Smooth muscle cell of the coronary artery (primary cell): Measurements from ENCODE around the gene WDR11. TPM values are rescaled to one million over a fixed set of nuclear protein-coding genes. Genes with fewer than 3 reads are reported as not detected.

Experiments
- total RNA-seq: library from RNA; depleted of rRNA; stranded (reverse); fragments of >200 nt; gene quantifications from 2 replicates; pipeline ENCODE4 v1.2.3, GENCODE V29; 2014; ENCODE audit warnings: low replicate concordance

Gene WDR11, protein sequence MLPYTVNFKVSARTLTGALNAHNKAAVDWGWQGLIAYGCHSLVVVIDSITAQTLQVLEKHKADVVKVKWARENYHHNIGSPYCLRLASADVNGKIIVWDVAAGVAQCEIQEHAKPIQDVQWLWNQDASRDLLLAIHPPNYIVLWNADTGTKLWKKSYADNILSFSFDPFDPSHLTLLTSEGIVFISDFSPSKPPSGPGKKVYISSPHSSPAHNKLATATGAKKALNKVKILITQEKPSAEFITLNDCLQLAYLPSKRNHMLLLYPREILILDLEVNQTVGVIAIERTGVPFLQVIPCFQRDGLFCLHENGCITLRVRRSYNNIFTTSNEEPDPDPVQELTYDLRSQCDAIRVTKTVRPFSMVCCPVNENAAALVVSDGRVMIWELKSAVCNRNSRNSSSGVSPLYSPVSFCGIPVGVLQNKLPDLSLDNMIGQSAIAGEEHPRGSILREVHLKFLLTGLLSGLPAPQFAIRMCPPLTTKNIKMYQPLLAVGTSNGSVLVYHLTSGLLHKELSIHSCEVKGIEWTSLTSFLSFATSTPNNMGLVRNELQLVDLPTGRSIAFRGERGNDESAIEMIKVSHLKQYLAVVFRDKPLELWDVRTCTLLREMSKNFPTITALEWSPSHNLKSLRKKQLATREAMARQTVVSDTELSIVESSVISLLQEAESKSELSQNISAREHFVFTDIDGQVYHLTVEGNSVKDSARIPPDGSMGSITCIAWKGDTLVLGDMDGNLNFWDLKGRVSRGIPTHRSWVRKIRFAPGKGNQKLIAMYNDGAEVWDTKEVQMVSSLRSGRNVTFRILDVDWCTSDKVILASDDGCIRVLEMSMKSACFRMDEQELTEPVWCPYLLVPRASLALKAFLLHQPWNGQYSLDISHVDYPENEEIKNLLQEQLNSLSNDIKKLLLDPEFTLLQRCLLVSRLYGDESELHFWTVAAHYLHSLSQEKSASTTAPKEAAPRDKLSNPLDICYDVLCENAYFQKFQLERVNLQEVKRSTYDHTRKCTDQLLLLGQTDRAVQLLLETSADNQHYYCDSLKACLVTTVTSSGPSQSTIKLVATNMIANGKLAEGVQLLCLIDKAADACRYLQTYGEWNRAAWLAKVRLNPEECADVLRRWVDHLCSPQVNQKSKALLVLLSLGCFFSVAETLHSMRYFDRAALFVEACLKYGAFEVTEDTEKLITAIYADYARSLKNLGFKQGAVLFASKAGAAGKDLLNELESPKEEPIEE
- 54.5 and 64.7 TPM in 2 replicates for total RNA-seq

GRCh38 chr10:120850911-120851865 is at the start of gene WDR11:
Gene WDR11 (plus strand): TSS chr10:120851362. CDS start chr10:120851421, 59 bp downstream.

